ENCODE measurements around the gene AP4M1.

AP4M1 gene

GRCh38 chr7:100107125-100107737 lies 5.8 kb downstream of the AP4M1 start:
- DNase-seq (ENCODE audit: low read depth in 2 of 2, low spot score in 1 of 2) = no peak

GRCh38 chr7:100107890-100108289 lies 6.4 kb downstream of the AP4M1 start:
- no peak for DNase-seq (ENCODE audit: low read depth in 2 of 2, low spot score in 1 of 2)

- no peak for DNase-seq (ENCODE audit: low read depth in 2 of 2, low spot score in 1 of 2)
These were observed 8.2 kb downstream of the AP4M1 start for GRCh38 chr7:100109521-100110163.

- no peak for DNase-seq (ENCODE audit: low read depth in 2 of 2, low spot score in 1 of 2)
These were observed 9.7 kb downstream of the AP4M1 start for GRCh38 chr7:100111156-100111555.

DNA sequence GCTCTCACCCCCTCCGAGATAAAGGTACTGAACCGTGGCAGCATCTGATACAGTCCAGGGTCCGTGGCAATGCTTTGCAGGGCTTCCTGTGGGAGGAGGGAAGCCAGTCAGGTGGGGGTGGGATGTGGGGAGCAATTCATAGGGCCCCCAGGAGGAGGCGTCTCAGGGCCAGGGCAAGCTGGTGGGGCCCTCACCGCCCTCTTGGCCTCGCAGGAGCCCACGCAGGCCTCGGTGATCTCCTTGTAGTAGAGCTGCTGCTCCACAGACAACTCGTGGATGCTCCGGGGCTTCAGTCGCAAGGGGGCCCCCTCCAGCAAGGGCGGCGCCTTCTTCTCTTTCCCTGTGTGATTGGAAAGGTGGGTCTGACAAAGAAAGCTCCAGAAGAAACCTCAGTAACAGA lies 10.5 kb downstream of the AP4M1 start:
- no peak for DNase-seq (ENCODE audit: low read depth in 2 of 2, low spot score in 1 of 2)

DNA sequence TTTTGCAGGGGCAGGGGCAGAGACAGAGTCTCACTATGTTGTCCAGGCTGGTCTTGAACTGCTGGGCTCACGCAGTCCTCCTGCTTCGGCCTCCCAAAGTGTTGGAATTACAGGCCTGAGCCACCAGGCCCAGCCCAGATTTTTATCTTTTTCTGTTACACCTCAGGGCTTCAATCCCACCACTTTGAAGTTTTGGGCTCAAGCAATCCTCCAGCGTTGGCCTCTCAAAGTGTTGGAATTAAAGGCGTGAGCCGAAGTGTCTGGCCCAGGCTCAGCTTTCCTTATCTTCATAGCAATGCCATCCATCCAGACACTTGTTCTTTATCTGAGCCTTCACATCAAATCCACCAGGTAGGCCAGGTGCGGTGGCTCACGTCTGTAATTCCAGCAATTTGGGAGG lies 13.6 kb downstream of the AP4M1 start:
- no peak for DNase-seq (ENCODE audit: low read depth in 2 of 2, low spot score in 1 of 2)

- no peak for DNase-seq (ENCODE audit: low read depth in 2 of 2, low spot score in 1 of 2)
These were observed 17.1 kb downstream of the AP4M1 start for GRCh38 chr7:100118388-100119071.

DNA sequence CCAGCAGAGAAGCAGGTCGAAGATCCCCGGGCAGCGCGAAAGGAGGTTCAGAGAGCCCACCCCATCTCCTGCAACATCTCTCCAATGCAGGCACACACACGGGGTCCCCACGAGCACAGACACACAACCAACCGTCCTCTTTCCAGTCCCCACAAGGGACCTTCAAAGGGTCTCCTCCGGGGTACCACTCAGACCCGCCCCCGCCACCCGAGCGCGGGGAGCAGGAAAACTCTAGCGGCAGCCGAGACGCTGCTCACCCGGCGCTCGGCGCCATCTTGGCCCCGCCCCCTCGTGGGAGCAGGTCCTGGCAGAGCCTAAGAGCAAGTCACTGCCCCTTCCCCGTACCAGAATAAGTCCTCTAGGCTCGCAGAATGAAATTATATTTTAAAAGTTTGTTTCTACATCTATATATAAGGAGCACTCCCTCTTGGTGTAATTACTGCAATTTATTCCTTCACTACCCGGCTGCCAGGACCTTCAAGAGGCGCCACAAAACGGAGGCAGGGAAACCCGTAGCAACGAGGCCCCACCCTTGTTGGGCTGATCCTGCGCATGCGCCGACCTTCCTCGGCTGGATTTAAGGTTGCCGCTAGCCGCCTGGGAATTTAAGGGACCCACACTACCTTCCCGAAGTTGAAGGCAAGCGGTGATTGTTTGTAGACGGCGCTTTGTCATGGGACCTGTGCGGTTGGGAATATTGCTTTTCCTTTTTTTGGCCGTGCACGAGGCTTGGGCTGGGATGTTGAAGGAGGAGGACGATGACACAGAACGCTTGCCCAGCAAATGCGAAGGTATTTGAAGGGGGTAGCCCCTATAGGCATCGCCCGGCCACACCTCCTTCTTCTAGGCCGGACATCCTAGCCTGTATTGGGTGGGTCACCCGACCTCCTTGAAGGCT lies 17.9 kb downstream of the AP4M1 start, which contains the start of the genes CNPY4 and TAF6:
CNPY4 (plus strand) TSS at position 563 of the 898 bp plus-strand sequence; CDS start at position 674, 111 bp downstream.
TAF6 (minus strand) TSS at position 287 of the 898 bp plus-strand sequence. CDS start 5,149 bp downstream, outside the sequence.
- peak; percentile 92 for DNase-seq (ENCODE audit: low read depth in 2 of 2, low spot score in 1 of 2)

DNA sequence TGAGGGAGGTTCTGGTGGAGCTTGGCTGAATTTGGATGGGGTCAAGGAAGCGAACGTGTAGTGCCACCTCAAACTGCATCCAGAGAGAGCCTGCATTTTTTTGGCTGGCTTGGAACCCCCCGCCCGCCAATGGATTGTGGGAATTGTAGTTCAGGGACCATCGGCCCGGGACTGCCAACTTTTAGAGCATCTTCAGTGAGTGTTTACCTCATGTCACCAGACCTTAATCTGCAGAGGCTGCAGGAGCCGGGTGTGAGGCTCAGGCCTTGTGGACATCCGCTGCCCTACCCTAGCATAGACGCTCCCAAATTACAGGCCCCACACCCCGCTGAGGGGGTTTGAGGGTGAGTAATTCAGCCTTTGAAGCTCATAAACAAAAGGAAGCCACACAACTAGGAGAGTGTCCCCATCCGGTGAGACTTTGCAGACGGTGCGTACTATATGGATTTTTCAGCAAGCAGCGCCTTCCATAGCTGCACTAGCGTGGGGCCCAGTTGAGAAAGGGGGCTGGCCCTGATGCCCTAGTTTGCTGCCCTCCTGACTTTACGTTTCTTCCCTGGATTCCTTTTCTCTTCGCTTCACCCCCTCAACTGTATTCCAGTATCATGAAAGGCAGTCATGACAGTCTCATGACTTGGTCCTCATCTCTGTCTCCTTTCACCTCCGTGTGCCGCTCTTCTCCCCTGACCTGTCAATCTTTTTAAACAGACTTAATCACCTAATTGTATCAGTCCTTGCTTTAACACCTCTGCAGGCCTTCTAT lies 18.7 kb downstream of the AP4M1 start:
- no peak for DNase-seq (ENCODE audit: low read depth in 2 of 2, low spot score in 1 of 2)

DNA sequence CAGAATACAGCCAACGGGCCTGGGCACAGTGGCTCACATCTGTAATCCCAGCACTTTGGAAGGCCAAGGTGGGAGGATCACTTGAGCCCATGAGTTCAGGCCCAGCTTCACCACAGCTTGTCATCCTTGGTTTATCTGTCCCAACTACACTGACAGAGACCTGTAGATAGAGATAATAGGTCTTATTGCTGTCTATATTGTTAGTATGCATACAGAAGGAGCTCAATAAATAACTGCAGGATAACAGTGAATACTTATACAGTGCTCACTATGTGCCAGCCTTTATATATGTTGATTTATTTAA lies 19.2 kb downstream of the AP4M1 start:
- no peak for DNase-seq (ENCODE audit: low read depth in 2 of 2, low spot score in 1 of 2)

DNA sequence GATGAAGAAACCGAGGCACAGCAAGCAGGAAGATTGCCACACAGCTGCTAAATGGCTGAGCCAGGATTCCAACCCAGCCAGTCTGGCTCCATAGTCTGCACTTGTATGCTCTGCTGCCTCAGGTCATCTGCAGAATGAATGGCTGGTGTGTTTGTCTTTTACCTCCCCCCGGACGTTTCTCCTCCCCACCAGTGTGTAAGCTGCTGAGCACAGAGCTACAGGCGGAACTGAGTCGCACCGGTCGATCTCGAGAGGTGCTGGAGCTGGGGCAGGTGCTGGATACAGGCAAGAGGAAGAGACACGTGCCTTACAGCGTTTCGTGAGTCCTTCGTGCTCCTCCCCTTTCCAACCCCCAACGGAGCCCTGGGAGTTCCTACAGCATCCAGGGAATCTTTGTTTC lies 20.6 kb downstream of the AP4M1 start:
- DNase-seq (ENCODE audit: low read depth in 2 of 2, low spot score in 1 of 2) = no peak

GRCh38 chr7:100122568-100122967 lies 21.1 kb downstream of the AP4M1 start:
- no peak for DNase-seq (ENCODE audit: low read depth in 2 of 2, low spot score in 1 of 2)

GRCh38 chr7:100124301-100125230 lies 23.1 kb downstream of the AP4M1 start:
- DNase-seq (ENCODE audit: low read depth in 2 of 2, low spot score in 1 of 2) = no peak

DNA sequence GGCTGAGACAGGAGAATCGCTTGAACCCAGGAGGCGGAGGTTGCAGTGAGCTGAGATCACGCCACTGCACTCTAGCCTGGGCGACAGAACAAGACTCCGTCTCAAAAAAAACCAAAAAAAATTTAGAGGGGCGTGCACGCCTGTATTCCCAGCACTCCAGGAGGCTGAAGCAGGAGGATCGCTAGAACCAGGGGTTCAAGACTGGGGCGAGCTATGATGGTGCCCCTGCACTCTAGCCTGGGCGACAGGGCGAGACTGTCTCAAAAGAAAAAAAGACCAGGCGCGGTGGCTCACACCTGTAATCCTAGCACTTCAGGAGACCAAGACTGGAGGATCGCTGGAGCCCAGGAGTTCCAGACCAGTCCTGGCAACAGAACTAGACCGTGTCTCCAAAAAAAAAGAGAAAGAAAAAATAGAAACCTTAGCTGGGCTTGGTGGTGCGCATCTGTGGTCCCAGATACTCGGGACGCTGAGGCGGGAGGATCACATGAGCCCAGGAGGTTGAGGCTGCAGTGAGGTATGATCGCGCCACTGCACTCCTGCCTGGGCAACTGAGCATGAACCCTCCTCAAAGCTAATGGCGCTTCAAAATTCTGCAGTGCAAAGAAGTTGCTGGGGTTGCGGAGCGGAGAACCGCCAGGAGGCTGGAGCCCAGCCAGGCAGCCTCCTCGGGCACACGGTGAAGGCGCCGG lies 24.9 kb downstream of the AP4M1 start:
- no peak for DNase-seq (ENCODE audit: low read depth in 2 of 2, low spot score in 1 of 2)

GRCh38 chr7:100126931-100127865 lies 25.8 kb downstream of the AP4M1 start, which contains the start of gene MBLAC1:
MBLAC1 (plus strand) TSS chr7:100126967; CDS start chr7:100127396, 429 bp downstream.
- DNase-seq (ENCODE audit: low read depth in 2 of 2, low spot score in 1 of 2) = peak; percentile 81 to 87

- no peak for DNase-seq (ENCODE audit: low read depth in 2 of 2, low spot score in 1 of 2)
These were observed 26.6 kb downstream of the AP4M1 start for GRCh38 chr7:100127866-100128636.

DNA sequence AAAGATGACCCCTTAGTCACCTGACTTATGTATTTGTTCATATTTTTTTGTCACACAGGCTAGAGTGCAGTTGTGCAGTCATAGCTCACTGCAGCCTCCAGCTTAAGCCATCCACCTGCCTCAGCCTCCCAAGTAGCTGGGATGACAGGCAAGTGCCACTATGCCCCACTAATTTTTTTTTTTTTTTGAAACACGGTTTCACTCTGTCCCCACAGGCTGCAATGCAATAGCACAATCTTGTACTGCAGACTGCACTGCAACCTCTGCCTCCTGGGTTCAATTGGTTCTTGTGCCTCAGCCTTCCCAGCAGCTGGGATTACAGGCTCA lies 27.2 kb downstream of the AP4M1 start:
- DNase-seq (ENCODE audit: low read depth in 2 of 2, low spot score in 1 of 2) = no peak
